Muscle of arm (tissue), 14 donors: ENCODE data around the gene RETREG3. TPM values are rescaled to one million over a fixed set of nuclear protein-coding genes. Genes with fewer than 3 reads are reported as not detected.
"Not testable (repeated sequence)": the region's sequence is repeated elsewhere in the genome, so short reads cannot be mapped to it uniquely, and the experiment has no call there.

Experiments used
- DNase-seq: peaks from one replicate; pipeline ENCODE4 v3.0.0-alpha.2; 2013
- long read RNA-seq, 11 donors: transcript quantifications; one replicate each; lab custom pipeline, GENCODE V29; 2026
- polyA plus RNA-seq, 12 donors: library from polyadenylated mRNA; unstranded; fragments of 120-200 nt; gene quantifications; one replicate each; pipeline ENCODE4 v1.2.1, GENCODE V29; 2013; ENCODE audit not compliant: insufficient read length in 12 of 12

Gene RETREG3
- 10 to 100 TPM in 11 of 12 donors, not detected in 1; 26.3 to 40.9 (median 36.8) TPM for polyA plus RNA-seq
- long read RNA-seq, donor 1, partial matches to known transcripts, result 0 of 4 reads
- long read RNA-seq, donor 1, other reads (novel, unspliced or antisense), result 0 of 4 reads
- long read RNA-seq, donor 2, transcript RETREG3-201 (9 exons, 3,759 nt), result major isoform, 6 of 29 reads
- long read RNA-seq, donor 2, partial matches to known transcripts, result 21 of 29 reads
- long read RNA-seq, donor 2, other reads (novel, unspliced or antisense), result 0 of 29 reads
- long read RNA-seq, donor 3, transcript RETREG3-201 (9 exons, 3,759 nt), result major isoform, 5 of 6 reads
- long read RNA-seq, donor 3, partial matches to known transcripts, result 0 of 6 reads
- long read RNA-seq, donor 3, other reads (novel, unspliced or antisense), result 0 of 6 reads
- long read RNA-seq, donor 4, partial matches to known transcripts, result 0 of 4 reads
- long read RNA-seq, donor 4, other reads (novel, unspliced or antisense), result 0 of 4 reads
- long read RNA-seq, donor 5, transcript RETREG3-201 (9 exons, 3,759 nt), result major isoform, 5 of 22 reads
- long read RNA-seq, donor 5, partial matches to known transcripts, result 14 of 22 reads
- long read RNA-seq, donor 5, other reads (novel, unspliced or antisense), result 0 of 22 reads
- long read RNA-seq, donor 6, partial matches to known transcripts, result 0 of 1 reads
- long read RNA-seq, donor 6, other reads (novel, unspliced or antisense), result 0 of 1 reads
- long read RNA-seq, donor 7, partial matches to known transcripts, result 0 of 3 reads
- long read RNA-seq, donor 7, other reads (novel, unspliced or antisense), result 0 of 3 reads
- long read RNA-seq, donor 8, transcript RETREG3-201 (9 exons, 3,759 nt), result major isoform, 5 of 12 reads
- long read RNA-seq, donor 8, partial matches to known transcripts, result 5 of 12 reads
- long read RNA-seq, donor 8, other reads (novel, unspliced or antisense), result 0 of 12 reads
- long read RNA-seq, donor 9, partial matches to known transcripts, result 0 of 4 reads
- long read RNA-seq, donor 9, other reads (novel, unspliced or antisense), result 0 of 4 reads
- long read RNA-seq, donor 10, partial matches to known transcripts, result 20 of 34 reads
- long read RNA-seq, donor 10, other reads (novel, unspliced or antisense), result 9 of 34 reads
- long read RNA-seq, donor 11, partial matches to known transcripts, result 0 of 4 reads
- long read RNA-seq, donor 11, other reads (novel, unspliced or antisense), result 0 of 4 reads

GRCh38 chr17:42609182-42609813 lies at the start of gene RETREG3, which contains the start of gene TUBG1:
RETREG3 (minus strand) TSS chr17:42609374; CDS start chr17:42609324, 50 bp downstream.
TUBG1 (plus strand) TSS chr17:42609683; CDS start chr17:42609738, 55 bp downstream.
- peak; percentile 100 for DNase-seq

- no peak for DNase-seq
These were observed 48.8 kb upstream of the RETREG3 start for GRCh38 chr17:42657824-42658588.

- no peak for DNase-seq
These were observed 46.4 kb upstream of the RETREG3 start for GRCh38 chr17:42655528-42655927.

- DNase-seq, result peak; percentile 90
These were observed 44.3 kb upstream of the RETREG3 start for GRCh38 chr17:42653179-42654124.

GRCh38 chr17:42651392-42651791 lies 42.2 kb upstream of the RETREG3 start:
- DNase-seq, result no peak

GRCh38 chr17:42647778-42648177 lies 38.6 kb upstream of the RETREG3 start:
- DNase-seq, result no peak

- no peak for DNase-seq
These were observed 33.2 kb upstream of the RETREG3 start for GRCh38 chr17:42642336-42642735.

- no peak for DNase-seq
These were observed 30.9 kb upstream of the RETREG3 start for GRCh38 chr17:42640121-42640520.

GRCh38 chr17:42639525-42640113 lies 30.4 kb upstream of the RETREG3 start:
- no peak for DNase-seq

GRCh38 chr17:42632949-42633444 lies 23.8 kb upstream of the RETREG3 start:
- no peak for DNase-seq

- DNase-seq, result no peak
These were observed 20.3 kb upstream of the RETREG3 start for GRCh38 chr17:42629411-42630009.

GRCh38 chr17:42627032-42627764 lies 18.0 kb upstream of the RETREG3 start:
- not testable (repeated sequence) for DNase-seq

- no peak for DNase-seq
These were observed 14.8 kb upstream of the RETREG3 start for GRCh38 chr17:42623732-42624596.

- DNase-seq, result no peak
These were observed 14.1 kb upstream of the RETREG3 start for GRCh38 chr17:42623271-42623670.

- not testable (repeated sequence) for DNase-seq
These were observed 12.8 kb upstream of the RETREG3 start for GRCh38 chr17:42621987-42622386.

GRCh38 chr17:42618442-42619150 lies 9.4 kb upstream of the RETREG3 start:
- DNase-seq, result peak; percentile 34
